ENCODE results near the gene AQP1. TPM values are rescaled to one million over a fixed set of nuclear protein-coding genes. Genes with fewer than 3 reads are reported as not detected.

Gene AQP1
- total and polyA plus RNA-seq, 10 of the 15 experiments (the other 5 are each of a cell fraction or from before 2014, with no cell fraction given): 0.03 to 0.64 TPM; not detected in 8

DNA sequence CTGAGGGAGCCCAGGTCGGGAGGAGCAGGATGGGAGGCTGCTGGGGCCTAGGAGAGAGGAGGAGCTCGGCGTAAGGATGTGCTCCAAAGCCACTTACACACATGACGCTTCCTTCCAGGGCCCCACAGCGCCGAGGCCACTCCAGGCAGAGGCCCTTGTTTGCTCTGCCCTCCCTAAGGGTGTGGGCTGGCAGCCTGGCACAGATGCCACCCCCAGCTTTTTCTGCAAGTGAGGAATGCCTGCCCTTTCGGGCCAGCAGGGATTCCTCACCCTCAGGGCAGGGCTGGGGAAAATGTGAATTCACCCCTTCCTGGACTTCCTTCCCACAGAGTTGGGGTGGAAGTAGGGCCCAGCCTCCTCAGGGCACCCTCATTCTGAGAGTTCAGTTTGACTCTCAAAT is 5.6 kb upstream of the AQP1 start:
- intact Hi-C loops (cut with micrococcal nuclease; ENCODE audit: unreplicated experiment) (no loop called here), in situ Hi-C loops (cut with MboI) (no loop called here)
- FAIRE-seq (no peak), DNase-seq (ENCODE audit: low read depth, low spot score) (no peak), ATAC-seq (no peak)
- POLR2A ChIA-PET: no interaction called here
- RAD21 ChIA-PET (ENCODE audit: unreplicated experiment): no interaction called here
- Histone ChIP-seq H3K79me2 (ENCODE audit: control insufficient read depth, insufficient read depth, low read length) (no peaks in the 10 kb centered on the region), H3K4me2 (ENCODE audit: control insufficient read depth, insufficient read depth) (no peak overlapping the region), H3K9me3 (replicated peaks; ENCODE audit: control insufficient read depth, insufficient read depth, low read length) (no peaks in the 10 kb centered on the region), H2AFZ (ENCODE audit: control insufficient read depth, low read depth, low read length) (no peak overlapping the region), H3K4me3 (no peak overlapping the region), H3K27me3 (replicated peaks in 1 of 2; ENCODE audit: control insufficient read depth in 2 of 2, insufficient read depth in 2 of 2, low read length in 1 of 2) (no peaks in the 10 kb centered on the region), H3K4me1 (ENCODE audit: control insufficient read depth, insufficient read depth, low read length) (no peaks in the 10 kb centered on the region), H4K20me1 (ENCODE audit: control insufficient read depth, insufficient read depth) (no peaks in the 10 kb centered on the region), H3K36me3 (ENCODE audit: control insufficient read depth in 2 of 2, insufficient read depth in 2 of 2, low read length in 1 of 2) (no peaks in the 10 kb centered on the region), H3K9ac (ENCODE audit: control insufficient read depth, insufficient read depth, low read length) (no peak overlapping the region), H3K27ac (ENCODE audit: control insufficient read depth, insufficient read depth) (no peak overlapping the region)
- SMC1A ChIA-PET (ENCODE audit: uncharacterized antibody, unreplicated experiment): no interaction called here
- 39% methylated on average over 7 of the region's 7 CpGs for WGBS (ENCODE audit: insufficient coverage, insufficient replicate concordance, low lambda C conversion rate, missing lambda C conversion rate)
- CTCF ChIA-PET: no interaction called here
- BruUV-seq (replicated peaks): no TSS peak
- TF ChIP-seq ATF7 (IDR thresholded peaks at IDR 0.05; ENCODE audit: low read depth) (no peak), SMAD5 (IDR thresholded peaks at IDR 0.05; ENCODE audit: low read depth) (no peak), SUPT20H (IDR thresholded peaks at IDR 0.05; ENCODE audit: borderline replicate concordance, control insufficient read depth, low read depth, low read length) (no peak), SMARCA5 (IDR thresholded peaks at IDR 0.05) (no peak), SREBF1 (IDR thresholded peaks at IDR 0.05; ENCODE audit: low read length) (no peak)
- TF ChIP-seq, protein P1, sequence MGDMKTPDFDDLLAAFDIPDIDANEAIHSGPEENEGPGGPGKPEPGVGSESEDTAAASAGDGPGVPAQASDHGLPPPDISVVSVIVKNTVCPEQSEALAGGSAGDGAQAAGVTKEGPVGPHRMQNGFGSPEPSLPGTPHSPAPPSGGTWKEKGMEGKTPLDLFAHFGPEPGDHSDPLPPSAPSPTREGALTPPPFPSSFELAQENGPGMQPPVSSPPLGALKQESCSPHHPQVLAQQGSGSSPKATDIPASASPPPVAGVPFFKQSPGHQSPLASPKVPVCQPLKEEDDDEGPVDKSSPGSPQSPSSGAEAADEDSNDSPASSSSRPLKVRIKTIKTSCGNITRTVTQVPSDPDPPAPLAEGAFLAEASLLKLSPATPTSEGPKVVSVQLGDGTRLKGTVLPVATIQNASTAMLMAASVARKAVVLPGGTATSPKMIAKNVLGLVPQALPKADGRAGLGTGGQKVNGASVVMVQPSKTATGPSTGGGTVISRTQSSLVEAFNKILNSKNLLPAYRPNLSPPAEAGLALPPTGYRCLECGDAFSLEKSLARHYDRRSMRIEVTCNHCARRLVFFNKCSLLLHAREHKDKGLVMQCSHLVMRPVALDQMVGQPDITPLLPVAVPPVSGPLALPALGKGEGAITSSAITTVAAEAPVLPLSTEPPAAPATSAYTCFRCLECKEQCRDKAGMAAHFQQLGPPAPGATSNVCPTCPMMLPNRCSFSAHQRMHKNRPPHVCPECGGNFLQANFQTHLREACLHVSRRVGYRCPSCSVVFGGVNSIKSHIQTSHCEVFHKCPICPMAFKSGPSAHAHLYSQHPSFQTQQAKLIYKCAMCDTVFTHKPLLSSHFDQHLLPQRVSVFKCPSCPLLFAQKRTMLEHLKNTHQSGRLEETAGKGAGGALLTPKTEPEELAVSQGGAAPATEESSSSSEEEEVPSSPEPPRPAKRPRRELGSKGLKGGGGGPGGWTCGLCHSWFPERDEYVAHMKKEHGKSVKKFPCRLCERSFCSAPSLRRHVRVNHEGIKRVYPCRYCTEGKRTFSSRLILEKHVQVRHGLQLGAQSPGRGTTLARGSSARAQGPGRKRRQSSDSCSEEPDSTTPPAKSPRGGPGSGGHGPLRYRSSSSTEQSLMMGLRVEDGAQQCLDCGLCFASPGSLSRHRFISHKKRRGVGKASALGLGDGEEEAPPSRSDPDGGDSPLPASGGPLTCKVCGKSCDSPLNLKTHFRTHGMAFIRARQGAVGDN (IDR thresholded peaks at IDR 0.05): no peak
- TF ChIP-seq, protein P2, sequence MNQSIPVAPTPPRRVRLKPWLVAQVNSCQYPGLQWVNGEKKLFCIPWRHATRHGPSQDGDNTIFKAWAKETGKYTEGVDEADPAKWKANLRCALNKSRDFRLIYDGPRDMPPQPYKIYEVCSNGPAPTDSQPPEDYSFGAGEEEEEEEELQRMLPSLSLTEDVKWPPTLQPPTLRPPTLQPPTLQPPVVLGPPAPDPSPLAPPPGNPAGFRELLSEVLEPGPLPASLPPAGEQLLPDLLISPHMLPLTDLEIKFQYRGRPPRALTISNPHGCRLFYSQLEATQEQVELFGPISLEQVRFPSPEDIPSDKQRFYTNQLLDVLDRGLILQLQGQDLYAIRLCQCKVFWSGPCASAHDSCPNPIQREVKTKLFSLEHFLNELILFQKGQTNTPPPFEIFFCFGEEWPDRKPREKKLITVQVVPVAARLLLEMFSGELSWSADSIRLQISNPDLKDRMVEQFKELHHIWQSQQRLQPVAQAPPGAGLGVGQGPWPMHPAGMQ (IDR thresholded peaks at IDR 0.05; ENCODE audit: borderline replicate concordance): no peak
- TF ChIP-seq, protein P3, sequence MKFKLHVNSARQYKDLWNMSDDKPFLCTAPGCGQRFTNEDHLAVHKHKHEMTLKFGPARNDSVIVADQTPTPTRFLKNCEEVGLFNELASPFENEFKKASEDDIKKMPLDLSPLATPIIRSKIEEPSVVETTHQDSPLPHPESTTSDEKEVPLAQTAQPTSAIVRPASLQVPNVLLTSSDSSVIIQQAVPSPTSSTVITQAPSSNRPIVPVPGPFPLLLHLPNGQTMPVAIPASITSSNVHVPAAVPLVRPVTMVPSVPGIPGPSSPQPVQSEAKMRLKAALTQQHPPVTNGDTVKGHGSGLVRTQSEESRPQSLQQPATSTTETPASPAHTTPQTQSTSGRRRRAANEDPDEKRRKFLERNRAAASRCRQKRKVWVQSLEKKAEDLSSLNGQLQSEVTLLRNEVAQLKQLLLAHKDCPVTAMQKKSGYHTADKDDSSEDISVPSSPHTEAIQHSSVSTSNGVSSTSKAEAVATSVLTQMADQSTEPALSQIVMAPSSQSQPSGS (IDR thresholded peaks at IDR 0.05; ENCODE audit: low read length): no peak
